ENCODE data around the gene MYPOP.

GRCh38 chr19:45874620-45874966 is 27.8 kb downstream of the MYPOP start:
- TF ChIP-seq ZFP30 (CRISPR knock-in tag; IDR thresholded peaks at IDR 0.05), result no peak
- no peak for TF ChIP-seq ZNF70 (CRISPR knock-in tag; IDR thresholded peaks at IDR 0.05)
- TF ChIP-seq TOX (CRISPR knock-in tag; IDR thresholded peaks at IDR 0.05; ENCODE audit: borderline replicate concordance), result no peak
- TF ChIP-seq OSR1 (CRISPR knock-in tag; IDR thresholded peaks at IDR 0.05), result no peak
- TF ChIP-seq PPARA (CRISPR knock-in tag; IDR thresholded peaks at IDR 0.05; ENCODE audit: borderline replicate concordance), result no peak
- TF ChIP-seq, protein P1, sequence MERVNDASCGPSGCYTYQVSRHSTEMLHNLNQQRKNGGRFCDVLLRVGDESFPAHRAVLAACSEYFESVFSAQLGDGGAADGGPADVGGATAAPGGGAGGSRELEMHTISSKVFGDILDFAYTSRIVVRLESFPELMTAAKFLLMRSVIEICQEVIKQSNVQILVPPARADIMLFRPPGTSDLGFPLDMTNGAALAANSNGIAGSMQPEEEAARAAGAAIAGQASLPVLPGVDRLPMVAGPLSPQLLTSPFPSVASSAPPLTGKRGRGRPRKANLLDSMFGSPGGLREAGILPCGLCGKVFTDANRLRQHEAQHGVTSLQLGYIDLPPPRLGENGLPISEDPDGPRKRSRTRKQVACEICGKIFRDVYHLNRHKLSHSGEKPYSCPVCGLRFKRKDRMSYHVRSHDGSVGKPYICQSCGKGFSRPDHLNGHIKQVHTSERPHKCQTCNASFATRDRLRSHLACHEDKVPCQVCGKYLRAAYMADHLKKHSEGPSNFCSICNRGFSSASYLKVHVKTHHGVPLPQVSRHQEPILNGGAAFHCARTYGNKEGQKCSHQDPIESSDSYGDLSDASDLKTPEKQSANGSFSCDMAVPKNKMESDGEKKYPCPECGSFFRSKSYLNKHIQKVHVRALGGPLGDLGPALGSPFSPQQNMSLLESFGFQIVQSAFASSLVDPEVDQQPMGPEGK (CRISPR knock-in tag; IDR thresholded peaks at IDR 0.05; ENCODE audit: borderline replicate concordance), result no peak
- TF ChIP-seq ZFP3 (CRISPR knock-in tag; IDR thresholded peaks at IDR 0.05), result no peak
- TF ChIP-seq, protein P2, sequence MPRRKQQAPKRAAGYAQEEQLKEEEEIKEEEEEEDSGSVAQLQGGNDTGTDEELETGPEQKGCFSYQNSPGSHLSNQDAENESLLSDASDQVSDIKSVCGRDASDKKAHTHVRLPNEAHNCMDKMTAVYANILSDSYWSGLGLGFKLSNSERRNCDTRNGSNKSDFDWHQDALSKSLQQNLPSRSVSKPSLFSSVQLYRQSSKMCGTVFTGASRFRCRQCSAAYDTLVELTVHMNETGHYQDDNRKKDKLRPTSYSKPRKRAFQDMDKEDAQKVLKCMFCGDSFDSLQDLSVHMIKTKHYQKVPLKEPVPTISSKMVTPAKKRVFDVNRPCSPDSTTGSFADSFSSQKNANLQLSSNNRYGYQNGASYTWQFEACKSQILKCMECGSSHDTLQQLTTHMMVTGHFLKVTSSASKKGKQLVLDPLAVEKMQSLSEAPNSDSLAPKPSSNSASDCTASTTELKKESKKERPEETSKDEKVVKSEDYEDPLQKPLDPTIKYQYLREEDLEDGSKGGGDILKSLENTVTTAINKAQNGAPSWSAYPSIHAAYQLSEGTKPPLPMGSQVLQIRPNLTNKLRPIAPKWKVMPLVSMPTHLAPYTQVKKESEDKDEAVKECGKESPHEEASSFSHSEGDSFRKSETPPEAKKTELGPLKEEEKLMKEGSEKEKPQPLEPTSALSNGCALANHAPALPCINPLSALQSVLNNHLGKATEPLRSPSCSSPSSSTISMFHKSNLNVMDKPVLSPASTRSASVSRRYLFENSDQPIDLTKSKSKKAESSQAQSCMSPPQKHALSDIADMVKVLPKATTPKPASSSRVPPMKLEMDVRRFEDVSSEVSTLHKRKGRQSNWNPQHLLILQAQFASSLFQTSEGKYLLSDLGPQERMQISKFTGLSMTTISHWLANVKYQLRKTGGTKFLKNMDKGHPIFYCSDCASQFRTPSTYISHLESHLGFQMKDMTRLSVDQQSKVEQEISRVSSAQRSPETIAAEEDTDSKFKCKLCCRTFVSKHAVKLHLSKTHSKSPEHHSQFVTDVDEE (CRISPR knock-in tag; IDR thresholded peaks at IDR 0.05), result no peak
